ENCODE measurements around the gene CADPS2.

Gene CADPS2

GRCh38 chr7:122517576-122517975, 368.7 kb downstream of the CADPS2 start:
- no peak for TF ChIP-seq CTCF (IDR thresholded peaks at IDR 0.05)

- TF ChIP-seq CTCF (IDR thresholded peaks at IDR 0.05): no peak
Observed at GRCh38 chr7:122515404-122515803, 370.9 kb downstream of the CADPS2 start.

GRCh38 chr7:122511268-122511667, 375.0 kb downstream of the CADPS2 start:
- no peak for TF ChIP-seq CTCF (IDR thresholded peaks at IDR 0.05)

- no peak for TF ChIP-seq CTCF (IDR thresholded peaks at IDR 0.05)
Observed at GRCh38 chr7:122507591-122507990, 378.7 kb downstream of the CADPS2 start.

GRCh38 chr7:122492007-122492406, 394.3 kb downstream of the CADPS2 start:
- no peak for TF ChIP-seq CTCF (IDR thresholded peaks at IDR 0.05)

GRCh38 chr7:122488241-122488640, 398.0 kb downstream of the CADPS2 start:
- TF ChIP-seq CTCF (IDR thresholded peaks at IDR 0.05): no peak

GRCh38 chr7:122487131-122487530, 399.1 kb downstream of the CADPS2 start:
- TF ChIP-seq CTCF (IDR thresholded peaks at IDR 0.05): no peak

GRCh38 chr7:122485856-122486255, 400.4 kb downstream of the CADPS2 start:
- no peak for TF ChIP-seq CTCF (IDR thresholded peaks at IDR 0.05)
